Erythroblast (primary cell): ENCODE data around the gene CILP2.

Experiments
- GATA1 ChIP-seq: IDR thresholded peaks from 2 replicates; pipeline ENCODE4 v1.6.1; 2011; ENCODE audit warnings: low read depth, mild to moderate bottlenecking, control low read depth, low read length, moderate library complexity
- POLR2A ChIP-seq: IDR thresholded peaks from 2 replicates; pipeline ENCODE4 v1.6.1; 2011; ENCODE audit warnings: mild to moderate bottlenecking, low read length

DNA sequence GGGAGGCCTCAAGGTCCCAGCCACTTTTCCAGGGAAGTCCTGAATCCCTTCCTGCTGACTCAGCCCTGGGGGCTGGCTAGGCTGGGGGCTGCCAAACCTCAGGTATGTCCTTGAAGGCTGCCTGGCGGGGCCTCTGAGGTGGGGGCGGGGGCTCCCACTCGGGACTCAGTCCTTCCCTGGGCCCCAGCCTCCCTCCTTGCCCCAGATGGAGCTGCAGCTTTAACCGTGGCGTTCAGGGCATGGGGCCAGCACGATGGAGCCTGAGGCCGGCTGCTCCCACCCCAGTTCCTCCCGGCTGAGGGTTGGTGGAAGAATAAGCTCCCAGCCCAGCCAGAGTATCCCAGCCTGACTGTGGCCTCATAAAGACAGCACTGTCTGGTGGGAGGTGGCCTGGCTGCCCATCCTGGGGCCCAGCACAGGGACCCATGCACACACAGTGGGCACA lies 12.4 kb downstream of the CILP2 start:
- TF ChIP-seq POLR2A (no peak), GATA1 (no peak)
